Glutamatergic neuron (in vitro differentiated cells): ENCODE results near the gene TXLNA. TPM values are rescaled to one million over a fixed set of nuclear protein-coding genes. Genes with fewer than 3 reads are reported as not detected.

Experiments used
- DNase-seq: peaks from one replicate; pipeline ENCODE4 v3.0.0; 2022
- H3K27ac Mint-ChIP-seq: one replicate; pipeline ENCODE4 v1.8.0; 2020; ENCODE audit warnings: mild to moderate bottlenecking, mixed read lengths, inconsistent platforms; ENCODE audit not compliant: unreplicated experiment
- H3K27me3 Mint-ChIP-seq: one replicate; pipeline ENCODE4 v1.8.0; 2020; ENCODE audit warnings: mild to moderate bottlenecking, moderate library complexity, mixed read lengths, inconsistent platforms; ENCODE audit not compliant: unreplicated experiment
- H3K36me3 Mint-ChIP-seq: one replicate; pipeline ENCODE4 v1.8.0; 2020; ENCODE audit warnings: mild to moderate bottlenecking, mixed read lengths, inconsistent platforms; ENCODE audit not compliant: unreplicated experiment
- H3K4me1 Mint-ChIP-seq: one replicate; pipeline ENCODE4 v1.8.0; 2020; ENCODE audit warnings: mild to moderate bottlenecking, low read depth, mixed read lengths, inconsistent platforms; ENCODE audit not compliant: unreplicated experiment
- H3K4me3 Mint-ChIP-seq: one replicate; pipeline ENCODE4 v1.8.0; 2020; ENCODE audit warnings: mild to moderate bottlenecking, mixed read lengths, inconsistent platforms; ENCODE audit not compliant: unreplicated experiment
- H3K9me3 Mint-ChIP-seq: one replicate; pipeline ENCODE4 v1.8.0; 2020; ENCODE audit warnings: mild to moderate bottlenecking, moderate library complexity, mixed read lengths, inconsistent platforms; ENCODE audit not compliant: unreplicated experiment
- total RNA-seq: library from RNA; stranded (reverse); fragmentation: NEBNext Ultra II Directional; extraction: Animal tissue kit (Norgen Biotek cat#: 25700); gene quantifications from one replicate; pipeline ENCODE4 v1.2.1, GENCODE V29; 2021; ENCODE audit not compliant: unreplicated experiment
- TF ChIP-seq, protein P1 (sequence below): fragments of 200-600 bp; sonication (generic); IDR thresholded peaks from one replicate; pipeline ENCODE4 v1.5.0; 2021; ENCODE audit not compliant: partially characterized antibody, unreplicated experiment

Gene TXLNA
- total RNA-seq, 1 donor from 2014 or later: 48.6 TPM

GRCh38 chr1:32246888-32247273 lies 67.4 kb downstream of the TXLNA start, which contains the start of gene FAM167B:
TSS of gene FAM167B (plus strand) at chr1:32247222. CDS start at chr1:32247422, 200 bp downstream.
- no peaks in the 10 kb centered on the region for H3K36me3 Mint-ChIP-seq
- H3K4me3 Mint-ChIP-seq: peak within 1 kb of the TSS; percentile 71
- peaks cover 15% of the 10 kb centered on the region for H3K27me3 Mint-ChIP-seq
- TF ChIP-seq, protein P1, sequence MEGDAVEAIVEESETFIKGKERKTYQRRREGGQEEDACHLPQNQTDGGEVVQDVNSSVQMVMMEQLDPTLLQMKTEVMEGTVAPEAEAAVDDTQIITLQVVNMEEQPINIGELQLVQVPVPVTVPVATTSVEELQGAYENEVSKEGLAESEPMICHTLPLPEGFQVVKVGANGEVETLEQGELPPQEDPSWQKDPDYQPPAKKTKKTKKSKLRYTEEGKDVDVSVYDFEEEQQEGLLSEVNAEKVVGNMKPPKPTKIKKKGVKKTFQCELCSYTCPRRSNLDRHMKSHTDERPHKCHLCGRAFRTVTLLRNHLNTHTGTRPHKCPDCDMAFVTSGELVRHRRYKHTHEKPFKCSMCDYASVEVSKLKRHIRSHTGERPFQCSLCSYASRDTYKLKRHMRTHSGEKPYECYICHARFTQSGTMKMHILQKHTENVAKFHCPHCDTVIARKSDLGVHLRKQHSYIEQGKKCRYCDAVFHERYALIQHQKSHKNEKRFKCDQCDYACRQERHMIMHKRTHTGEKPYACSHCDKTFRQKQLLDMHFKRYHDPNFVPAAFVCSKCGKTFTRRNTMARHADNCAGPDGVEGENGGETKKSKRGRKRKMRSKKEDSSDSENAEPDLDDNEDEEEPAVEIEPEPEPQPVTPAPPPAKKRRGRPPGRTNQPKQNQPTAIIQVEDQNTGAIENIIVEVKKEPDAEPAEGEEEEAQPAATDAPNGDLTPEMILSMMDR: no peak
- no peak for DNase-seq
- peaks cover 11% of the 10 kb centered on the region for H3K9me3 Mint-ChIP-seq
- H3K27ac Mint-ChIP-seq: peak within 1 kb of the TSS; percentile 92
- peaks cover 25% of the 10 kb centered on the region for H3K4me1 Mint-ChIP-seq

- TF ChIP-seq, protein P1: no peak
- Mint-ChIP-seq H3K36me3 (no peaks in the 10 kb centered on the region), H3K9me3 (peaks cover 11% of the 10 kb centered on the region)
Observed at GRCh38 chr1:32247452-32247851, 68.0 kb downstream of the TXLNA start.

More at GRCh38 chr1:32247452-32247851, 68.0 kb downstream of the TXLNA start:
- no peak overlapping the region for H3K27ac Mint-ChIP-seq
- no peak for DNase-seq
- peaks cover 14% of the 10 kb centered on the region for H3K27me3 Mint-ChIP-seq
- no peak overlapping the region for H3K4me3 Mint-ChIP-seq
- peaks cover 27% of the 10 kb centered on the region for H3K4me1 Mint-ChIP-seq

Other genes starting within 250 kb of the TXLNA start
- gene PTP4A2, start 241.3 kb upstream of the TXLNA start, total RNA-seq: 120 TPM
- gene KHDRBS1, start 165.8 kb upstream of the TXLNA start, total RNA-seq: 266 TPM
- 23.2 TPM for gene TMEM39B, start 106.7 kb upstream of the TXLNA start, total RNA-seq
- gene KPNA6, start 71.6 kb upstream of the TXLNA start, total RNA-seq: 79.0 TPM
- gene CCDC28B, start 20.9 kb downstream of the TXLNA start, total RNA-seq: 34.4 TPM
- 2.7 TPM for gene IQCC, start 26.0 kb downstream of the TXLNA start, total RNA-seq
- not detected for gene DCDC2B, start 29.4 kb downstream of the TXLNA start, total RNA-seq
- gene TMEM234, start 42.7 kb downstream of the TXLNA start, total RNA-seq: 21.8 TPM
- gene EIF3I, start 42.7 kb downstream of the TXLNA start, total RNA-seq: 103 TPM
- gene FAM167B, start 67.5 kb downstream of the TXLNA start, total RNA-seq: 2.5 TPM
- gene LCK, start 71.6 kb downstream of the TXLNA start, total RNA-seq: 0.37 TPM
- gene HDAC1, start 112.4 kb downstream of the TXLNA start, total RNA-seq: 36.9 TPM
- gene MARCKSL1, start 156.6 kb downstream of the TXLNA start, total RNA-seq: 912 TPM
- 21.8 TPM for gene FAM229A, start 182.8 kb downstream of the TXLNA start, total RNA-seq
- gene TSSK3, start 182.9 kb downstream of the TXLNA start, total RNA-seq: 1.6 TPM
- gene BSDC1, start 214.8 kb downstream of the TXLNA start, total RNA-seq: 161 TPM